Smooth muscle cell of the umbilical artery (primary cell): Measurements from ENCODE around the gene ILF3. TPM values are rescaled to one million over a fixed set of nuclear protein-coding genes. Genes with fewer than 3 reads are reported as not detected.

Experiments
- total RNA-seq: library from RNA; depleted of rRNA; stranded (reverse); fragments of >200 nt; gene quantifications from 2 replicates; pipeline ENCODE4 v1.2.3, GENCODE V29; 2014

The ILF3 gene
- 87.6 and 151 TPM in 2 replicates for total RNA-seq

DNA sequence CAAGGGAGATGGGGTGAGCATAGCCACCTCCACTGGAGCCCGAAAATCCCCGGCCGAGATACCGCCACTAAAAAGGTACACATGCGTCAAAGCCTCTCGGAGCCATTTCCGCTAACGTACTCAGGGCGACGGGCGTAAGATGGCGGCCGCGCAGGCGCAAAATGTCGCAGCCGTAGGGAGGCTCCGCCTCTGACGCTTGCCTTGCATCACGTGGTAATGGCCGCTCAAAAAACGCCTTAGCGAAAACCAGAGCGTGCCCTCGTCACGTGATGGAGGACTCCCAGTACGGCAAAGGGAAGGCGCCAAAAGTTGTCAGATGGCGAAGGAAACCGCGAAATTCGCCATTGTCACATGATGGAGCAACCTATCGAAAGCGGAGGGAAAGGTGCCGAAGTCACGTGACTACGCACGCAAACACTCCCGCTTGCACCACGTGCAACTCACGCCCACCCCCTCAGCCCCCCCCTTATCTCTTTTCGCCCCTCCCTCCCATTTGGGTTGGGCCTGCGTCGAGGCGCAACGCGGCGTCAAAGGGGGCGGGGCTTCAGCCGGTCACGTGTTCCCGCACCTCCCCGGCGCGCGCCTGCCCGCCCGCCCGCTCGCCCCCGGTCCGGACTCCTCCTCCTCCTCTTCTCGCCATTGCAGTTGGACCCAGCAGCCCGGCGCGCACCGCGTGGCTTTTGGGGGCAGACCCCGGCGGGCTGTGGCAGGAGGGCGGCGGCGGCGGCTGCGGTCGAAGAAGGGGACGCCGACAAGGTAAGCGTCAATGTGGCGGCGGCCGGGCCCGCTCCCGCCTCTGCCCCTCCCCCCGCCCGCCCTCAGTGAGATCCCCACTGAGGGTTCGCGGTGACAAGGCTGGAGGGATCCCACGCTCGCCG, at the start of gene ILF3:
Gene ILF3 (plus strand): TSS at position 615 of the 878 bp plus-strand sequence. CDS start 16,260 bp downstream, outside the sequence.

DNA sequence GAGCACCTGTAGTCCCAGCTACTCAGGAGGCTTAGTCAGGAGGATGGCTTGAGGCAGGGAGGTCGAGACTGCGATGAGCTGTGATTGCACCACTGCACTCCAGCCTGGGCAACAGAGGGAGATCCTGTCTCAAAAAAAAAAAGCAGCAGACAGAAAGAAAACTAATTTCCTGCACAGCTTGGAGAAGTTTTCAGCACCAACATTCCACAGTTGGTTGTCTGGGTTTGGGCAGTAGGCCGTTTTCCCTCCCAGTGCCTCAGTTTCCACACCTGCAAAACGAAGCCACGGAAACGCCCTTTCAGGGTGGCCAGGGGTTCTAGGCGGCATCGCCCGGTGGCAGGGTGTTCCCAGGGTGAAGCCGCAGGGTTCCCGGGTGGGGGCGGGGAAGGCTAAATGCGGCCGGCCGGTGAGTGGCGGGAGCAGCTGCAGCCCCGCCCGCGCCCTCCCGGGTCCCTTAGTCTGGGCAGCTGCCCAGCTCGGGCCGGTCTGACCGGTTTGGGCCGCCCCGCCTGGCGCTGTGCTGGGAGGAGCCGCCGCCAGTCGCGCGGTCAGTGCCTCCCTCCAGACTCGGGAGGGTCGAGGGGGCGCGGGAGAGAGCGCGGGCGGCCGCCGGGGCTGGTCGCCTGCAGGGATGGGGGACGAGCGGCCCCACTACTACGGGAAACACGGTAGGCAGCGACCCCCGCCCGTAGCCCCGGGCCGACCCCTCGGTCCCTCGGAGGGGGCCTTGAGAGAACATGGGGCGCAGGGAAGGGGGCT, 29.0 kb upstream of the ILF3 start, which contains the start of gene SLC44A2:
Gene SLC44A2 (plus strand): TSS at position 551 of the 759 bp plus-strand sequence. CDS start 81 bp downstream, at position 632.

DNA sequence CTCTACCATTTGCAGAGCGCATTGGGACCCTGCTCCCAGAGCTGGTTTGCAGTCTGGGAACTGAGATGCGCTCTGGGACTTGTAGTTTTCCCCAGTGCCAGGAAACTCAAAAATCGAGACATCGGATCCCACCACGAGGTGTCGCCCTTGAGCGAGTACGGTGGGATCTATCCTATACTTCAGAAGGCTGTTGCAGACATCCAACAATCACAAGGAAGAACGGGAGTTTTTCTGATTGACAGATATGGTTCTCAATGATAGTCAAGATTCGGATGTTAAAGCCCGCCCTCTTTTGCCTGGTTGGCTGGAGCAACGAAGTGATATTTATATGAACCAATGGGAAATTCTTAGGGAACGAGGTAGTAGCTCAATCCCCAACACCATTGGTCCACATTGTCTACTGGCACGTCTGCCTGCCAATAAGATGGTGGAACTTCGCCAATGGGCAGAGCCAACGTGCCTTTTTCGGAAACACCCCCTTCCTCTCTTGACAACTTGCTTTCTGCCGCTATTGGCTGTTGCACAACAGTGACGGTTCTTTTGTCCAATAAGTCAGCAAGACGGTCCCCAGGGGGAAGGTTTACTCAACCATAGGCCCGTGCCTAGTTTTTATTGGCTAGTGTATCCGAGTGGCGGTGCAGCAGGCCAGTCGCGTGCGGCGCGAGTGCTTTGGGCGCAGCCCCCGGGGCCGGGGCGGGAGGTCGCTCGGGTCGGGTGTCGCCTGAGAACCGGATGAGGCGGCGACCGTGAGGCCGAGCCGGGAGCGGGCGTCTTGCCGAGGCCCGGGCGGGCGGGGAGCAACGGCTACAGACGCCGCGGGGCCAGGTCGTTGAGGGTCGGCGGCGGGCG, 63.4 kb downstream of the ILF3 start, which contains the start of gene DNM2:
Gene DNM2 (plus strand): TSS at position 724 of the 849 bp plus-strand sequence. CDS start 164 bp downstream, outside the sequence.

Other genes starting within 250 kb of the ILF3 start
- 3.3 and 6.2 TPM in 2 replicates for gene PDE4A, start 233.8 kb upstream of the ILF3 start, total RNA-seq
- gene KEAP1, start 151.0 kb upstream of the ILF3 start, total RNA-seq, result 68.0 and 81.0 TPM in 2 replicates
- 5.4 and 7.4 TPM in 2 replicates for gene S1PR5, start 136.9 kb upstream of the ILF3 start, total RNA-seq
- 10.7 and 15.6 TPM in 2 replicates for gene ATG4D, start 110.4 kb upstream of the ILF3 start, total RNA-seq
- 8.0 and 9.8 TPM in 2 replicates for gene KRI1, start 88.3 kb upstream of the ILF3 start, total RNA-seq
- gene CDKN2D, start 85.4 kb upstream of the ILF3 start, total RNA-seq, result 6.8 and 8.7 TPM in 2 replicates
- not detected in 2 replicates for gene AP1M2, start 67.0 kb upstream of the ILF3 start, total RNA-seq
- 42.5 and 59.3 TPM in 2 replicates for gene SLC44A2, start 28.8 kb upstream of the ILF3 start, total RNA-seq
- gene QTRT1, start 47.1 kb downstream of the ILF3 start, total RNA-seq, result 20.1 and 26.4 TPM in 2 replicates
- 76.6 and 120 TPM in 2 replicates for gene DNM2, start 63.7 kb downstream of the ILF3 start, total RNA-seq
- 49.0 and 91.5 TPM in 2 replicates for gene TMED1, start 181.9 kb downstream of the ILF3 start, total RNA-seq
- gene C19orf38, start 194.1 kb downstream of the ILF3 start, total RNA-seq, result 0.30 and 0.69 TPM in 2 replicates
- 18.1 and 50.1 TPM in 2 replicates for gene CARM1, start 217.2 kb downstream of the ILF3 start, total RNA-seq